Upper lobe of left lung (tissue), 4 donors: ENCODE results near the gene CFAP69.

Experiments
- CTCF ChIP-seq, 6 experiments: fragments of 450-650 bp in 4 of 6; fragments of 200-600 bp in 2 of 6; sonication (generic) in 2 of 6; IDR thresholded peaks; one replicate each; pipeline ENCODE4 v1.5.1; 2016 to 2019; ENCODE audit warnings: antibody characterized with exemption in 6 of 6
- POLR2AphosphoS5 ChIP-seq, 2 donors: sonication (generic); formaldehyde crosslinking; IDR thresholded peaks; one replicate each; pipeline ENCODE4 v1.5.1; 2017; ENCODE audit warnings: antibody characterized with exemption in 2 of 2

GRCh38 chr7:90326500-90326899 is 81.5 kb downstream of the CFAP69 start:
- TF ChIP-seq POLR2AphosphoS5 (IDR thresholded peaks at IDR 0.05) (no peak), CTCF (IDR thresholded peaks at IDR 0.05) (no peak)
